Mucosa of rectum (tissue), 2 donors: ENCODE data around the gene PRAMEF33.
"Not testable (repeated sequence)": the region's sequence is repeated elsewhere in the genome, so short reads cannot be mapped to it uniquely, and the experiment has no call there.

Experiments used
- H3K27ac ChIP-seq, 2 donors: one replicate each; pipeline ENCODE4 v1.7.0; 2013; ENCODE audit warnings: inconsistent platforms in 2 of 2, low read depth in 2 of 2, low read length in 2 of 2
- H3K27me3 ChIP-seq, 2 donors: one replicate each; pipeline ENCODE4 v1.7.0; 2013; ENCODE audit warnings: low read length in 2 of 2; ENCODE audit not compliant: control insufficient read depth in 2 of 2, insufficient read depth in 2 of 2
- H3K36me3 ChIP-seq, 2 donors: one replicate each; pipeline ENCODE4 v1.7.0; 2013; ENCODE audit warnings: low read length in 2 of 2; ENCODE audit not compliant: control insufficient read depth in 2 of 2, insufficient read depth in 2 of 2
- H3K4me1 ChIP-seq, 2 donors: one replicate each; pipeline ENCODE4 v1.7.0; 2013; ENCODE audit warnings: low read length in 2 of 2, mild to moderate bottlenecking in 1 of 2; ENCODE audit not compliant: control insufficient read depth in 2 of 2, insufficient read depth in 2 of 2
- H3K4me3 ChIP-seq, 2 donors: one replicate each; pipeline ENCODE4 v1.7.0; 2013; ENCODE audit warnings: low read length in 2 of 2
- H3K9ac ChIP-seq, 2 donors: one replicate each; pipeline ENCODE4 v1.7.0; 2013; ENCODE audit warnings: low read length in 2 of 2, low read depth in 1 of 2, mild to moderate bottlenecking in 1 of 2
- H3K9me3 ChIP-seq, 2 donors: one replicate each; pipeline ENCODE4 v1.7.0; 2013; ENCODE audit warnings: low read length in 2 of 2; ENCODE audit not compliant: control insufficient read depth in 2 of 2
- donor health status: healthy.
- donor health status: Normal muscosa, but diverticular disease.

PRAMEF33 gene

DNA sequence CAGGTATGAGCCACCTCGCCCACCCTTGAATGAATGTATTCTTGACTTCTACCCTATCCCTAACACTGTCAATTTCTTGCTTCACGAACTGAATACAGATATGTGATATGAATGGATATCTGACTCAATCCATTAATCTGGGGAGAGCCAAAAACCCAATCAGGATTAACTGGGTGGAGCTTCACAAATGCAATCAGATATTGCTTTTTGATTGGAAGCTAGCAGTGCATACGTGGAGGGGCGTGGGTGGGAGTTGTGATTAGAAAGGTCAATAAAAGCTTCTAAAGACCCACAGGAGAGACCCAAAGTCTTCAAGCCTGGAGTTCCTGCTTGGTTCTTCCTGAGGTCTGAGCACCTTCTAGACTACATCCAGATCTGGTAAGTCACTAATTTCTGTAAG lies 11.9 kb downstream of the PRAMEF33 start, which contains the start of gene PRAMEF15:
PRAMEF15 (plus strand) TSS at position 301 of the 400 bp plus-strand sequence. CDS start 2,827 bp downstream, outside the sequence.
- H3K4me1 ChIP-seq, H3K9me3 ChIP-seq, H3K36me3 ChIP-seq, H3K27ac ChIP-seq, H3K4me3 ChIP-seq, H3K9ac ChIP-seq, H3K27me3 ChIP-seq: not testable (repeated sequence)

DNA sequence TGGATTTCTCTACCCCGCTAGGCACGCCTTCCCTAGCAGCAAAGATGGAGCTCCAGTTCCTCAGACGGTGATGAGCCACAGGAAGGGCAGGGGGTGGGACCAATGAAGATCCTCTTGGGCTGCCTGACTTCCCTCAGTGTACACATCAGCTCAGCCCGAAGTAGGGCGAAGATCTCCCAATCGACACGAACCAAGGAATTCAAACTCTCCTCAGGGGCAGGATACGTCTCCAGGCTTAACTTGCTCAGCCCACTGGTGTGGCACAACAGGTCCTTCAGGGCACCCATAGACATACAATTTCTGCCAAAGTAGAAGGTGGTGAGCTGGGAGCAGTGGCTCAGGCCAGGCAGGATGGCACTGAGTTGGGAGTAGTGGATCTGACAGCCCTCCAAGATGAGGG lies 39.2 kb downstream of the PRAMEF33 start:
- H3K9ac ChIP-seq, H3K4me1 ChIP-seq, H3K9me3 ChIP-seq, H3K27ac ChIP-seq, H3K36me3 ChIP-seq, H3K27me3 ChIP-seq, H3K4me3 ChIP-seq: not testable (repeated sequence)

DNA sequence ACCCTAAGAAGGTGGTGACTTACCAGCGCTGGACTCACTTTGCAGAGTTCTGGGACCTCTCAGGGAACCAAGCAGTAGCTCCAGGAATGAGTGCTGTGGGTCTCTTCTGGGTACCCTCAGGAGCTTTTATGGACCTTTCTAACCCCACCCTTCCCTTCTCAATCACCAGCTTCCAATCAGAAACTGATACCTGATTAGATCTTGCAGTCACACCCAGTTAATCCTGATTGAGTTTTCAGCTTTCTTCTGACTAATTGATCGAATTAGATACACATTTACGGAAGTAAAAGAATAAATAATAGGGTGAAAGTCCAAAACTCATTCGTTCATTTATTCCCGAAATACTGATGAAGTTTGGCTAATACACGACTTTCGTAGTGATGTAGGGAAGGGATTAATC lies 43.7 kb downstream of the PRAMEF33 start, which contains the start of gene PRAMEF14:
PRAMEF14 (minus strand) TSS at position 101 of the 400 bp plus-strand sequence. CDS start 1,820 bp downstream, outside the sequence.
- H3K4me3 ChIP-seq, H3K9ac ChIP-seq, H3K4me1 ChIP-seq, H3K27me3 ChIP-seq, H3K9me3 ChIP-seq, H3K36me3 ChIP-seq, H3K27ac ChIP-seq: not testable (repeated sequence)

DNA sequence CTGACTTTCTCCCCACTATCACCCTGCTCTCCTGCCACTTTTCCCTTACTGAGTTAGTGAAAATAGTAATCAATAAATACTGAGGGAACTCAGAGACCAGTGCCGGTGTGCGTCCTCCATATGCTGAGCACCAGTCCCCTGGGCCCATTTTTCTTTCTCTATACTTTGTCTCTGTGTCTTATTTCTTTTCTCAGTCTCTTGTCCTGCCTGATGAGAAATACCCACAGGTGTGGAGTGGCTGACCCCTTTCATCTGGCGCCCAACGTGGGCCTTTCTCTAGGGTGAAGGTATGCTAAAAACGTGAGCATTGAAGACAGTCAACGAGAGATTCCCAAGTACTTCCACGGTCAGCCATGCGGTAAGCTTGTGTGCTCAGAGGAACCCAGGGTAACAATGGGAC lies 50.1 kb downstream of the PRAMEF33 start:
- not testable (repeated sequence) for H3K9me3 ChIP-seq, H3K4me3 ChIP-seq, H3K27ac ChIP-seq, H3K36me3 ChIP-seq, H3K27me3 ChIP-seq, H3K4me1 ChIP-seq, H3K9ac ChIP-seq

DNA sequence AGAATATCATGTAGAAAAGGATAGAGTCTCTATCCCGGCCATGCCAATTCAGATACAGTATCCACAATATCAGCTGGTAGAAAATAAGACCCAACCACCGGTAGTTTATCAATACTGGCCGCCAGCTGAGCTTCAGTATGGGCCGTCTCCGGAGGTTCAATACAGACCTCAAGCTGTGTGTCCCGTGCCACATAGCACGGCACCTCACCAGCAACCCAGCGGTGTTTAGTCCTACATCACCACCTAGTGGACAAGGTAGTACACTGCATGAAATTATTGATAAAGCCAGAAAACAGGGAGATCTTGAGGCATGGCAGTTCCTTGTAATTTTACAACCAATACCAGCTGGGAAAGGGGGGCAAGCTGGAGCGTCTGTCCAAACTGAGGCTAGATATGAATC lies 51.1 kb downstream of the PRAMEF33 start:
- H3K4me3 ChIP-seq, H3K4me1 ChIP-seq, H3K27ac ChIP-seq, H3K36me3 ChIP-seq, H3K27me3 ChIP-seq, H3K9me3 ChIP-seq, H3K9ac ChIP-seq: not testable (repeated sequence)

DNA sequence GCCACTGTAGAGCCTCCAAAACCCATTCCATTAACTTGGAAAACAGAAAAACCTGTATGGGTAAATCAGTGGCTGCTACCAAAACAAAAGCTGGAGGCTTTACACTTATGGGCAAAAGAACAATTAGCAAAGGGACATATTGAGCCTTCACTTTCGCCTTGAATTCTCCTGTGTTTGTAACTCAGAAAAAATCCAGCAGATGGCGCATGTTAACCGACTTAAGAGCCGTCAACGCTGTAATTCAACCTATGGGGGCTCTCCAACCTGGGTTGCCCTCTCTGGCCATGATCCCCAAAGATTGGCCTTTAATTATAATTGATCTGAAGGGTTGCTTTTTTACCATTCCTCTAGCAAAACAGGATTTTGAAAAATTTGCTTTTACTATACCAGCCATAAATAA lies 53.4 kb downstream of the PRAMEF33 start:
- not testable (repeated sequence) for H3K27ac ChIP-seq, H3K4me1 ChIP-seq

More for the DNA sequence above, 53.4 kb downstream of the PRAMEF33 start:
- not testable (repeated sequence) for H3K9me3 ChIP-seq, H3K9ac ChIP-seq, H3K36me3 ChIP-seq, H3K4me3 ChIP-seq, H3K27me3 ChIP-seq
